ENCODE results near the gene LBP.

DNA sequence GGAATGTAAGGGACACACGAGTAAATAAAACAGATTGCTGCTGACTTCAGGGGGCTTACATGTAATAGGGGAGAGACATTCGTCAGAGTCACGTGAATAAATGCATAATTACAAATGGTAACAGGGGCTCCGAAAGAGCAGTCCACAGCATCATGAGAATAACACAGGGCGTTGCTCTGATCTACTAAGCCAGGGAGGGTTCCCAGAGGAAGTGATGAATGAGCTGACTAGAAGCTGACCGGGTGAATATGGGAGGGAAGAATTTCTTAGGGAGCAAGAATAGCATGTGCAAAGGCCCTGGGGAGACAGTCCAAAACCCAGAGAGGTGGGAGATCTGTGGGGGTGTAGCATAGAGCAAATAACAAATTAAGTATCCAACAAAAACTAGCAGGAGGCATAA lies 39.9 kb upstream of the LBP start:
- TF ChIP-seq CTCF (IDR thresholded peaks at IDR 0.05) (no peak), POLR2A (IDR thresholded peaks at IDR 0.05) (no peak)
